CD8-positive, alpha-beta memory T cell (primary cell): Measurements from ENCODE around the gene TNIK. TPM values are rescaled to one million over a fixed set of nuclear protein-coding genes. Genes with fewer than 3 reads are reported as not detected.

Experiments used
- CTCF ChIA-PET: fragments of 350-600 bp; sonication (Branson Sonifier 250); formaldehyde crosslinking; loops from one replicate; lab custom pipeline; 2021; ENCODE audit warnings: antibody characterized with exemption; lab: Charles Lee
- POLR2A ChIA-PET: fragments of 350-600 bp; sonication (Branson Sonifier 250); formaldehyde crosslinking; loops from one replicate; lab custom pipeline; 2021; ENCODE audit warnings: antibody characterized with exemption; lab: Charles Lee
- DNase-seq, 5 donors: peaks; one replicate each; pipeline versions ENCODE4 v3.0.0 to v3.0.0-alpha.2; 2020 to 2022; ENCODE audit warnings: mixed read lengths in 1 of 5
- H3K27ac ChIP-seq: one replicate; pipeline ENCODE4 v1.7.0; 2013; ENCODE audit warnings: low read depth, mild to moderate bottlenecking, low read length, moderate library complexity
- H3K27me3 ChIP-seq: 2 replicates; pipeline ENCODE4 v1.7.0; 2013; ENCODE audit warnings: low read length, mild to moderate bottlenecking; ENCODE audit not compliant: insufficient read depth, poor library complexity, severe bottlenecking
- H3K36me3 ChIP-seq: 2 replicates; pipeline ENCODE4 v1.7.0; 2013; ENCODE audit warnings: mild to moderate bottlenecking, low read length, moderate library complexity; ENCODE audit not compliant: insufficient read depth
- H3K4me1 ChIP-seq: 2 replicates; pipeline ENCODE4 v1.7.0; 2013; ENCODE audit warnings: mild to moderate bottlenecking, low read length, moderate library complexity; ENCODE audit not compliant: insufficient read depth
- H3K4me3 ChIP-seq: 2 replicates; pipeline ENCODE4 v1.7.0; 2013; ENCODE audit warnings: mild to moderate bottlenecking, low read length
- H3K9me3 ChIP-seq: 2 replicates; pipeline ENCODE4 v1.7.0; 2013; ENCODE audit warnings: mild to moderate bottlenecking, low read length
- H3K27ac Mint-ChIP-seq, 8 donors: one replicate each; pipeline ENCODE4 v1.8.0; 2020 to 2021; ENCODE audit warnings: mixed read lengths in 8 of 8, mild to moderate bottlenecking in 6 of 8, inconsistent platforms in 3 of 8, moderate library complexity in 3 of 8
- H3K27me3 Mint-ChIP-seq, 2 donors: one replicate each; pipeline ENCODE4 v1.8.0; 2020 to 2021; ENCODE audit warnings: mixed read lengths in 2 of 2, mild to moderate bottlenecking in 1 of 2, moderate library complexity in 1 of 2
- H3K36me3 Mint-ChIP-seq, 3 donors: one replicate each; pipeline ENCODE4 v1.8.0; 2020 to 2021; ENCODE audit warnings: mixed read lengths in 3 of 3, inconsistent platforms in 1 of 3, mild to moderate bottlenecking in 1 of 3
- H3K4me1 Mint-ChIP-seq, 3 donors: one replicate each; pipeline ENCODE4 v1.8.0; 2020 to 2021; ENCODE audit warnings: mixed read lengths in 3 of 3, inconsistent platforms in 1 of 3, mild to moderate bottlenecking in 1 of 3
- H3K4me3 Mint-ChIP-seq, 7 donors: one replicate each; pipeline ENCODE4 v1.8.0; 2020 to 2021; ENCODE audit warnings: mixed read lengths in 7 of 7, mild to moderate bottlenecking in 6 of 7, moderate library complexity in 4 of 7, inconsistent platforms in 2 of 7
- H3K9me3 Mint-ChIP-seq, 5 donors: one replicate each; pipeline ENCODE4 v1.8.0; 2020 to 2022; ENCODE audit warnings: mixed read lengths in 5 of 5, mild to moderate bottlenecking in 3 of 5, moderate library complexity in 2 of 5, inconsistent platforms in 1 of 5
- polyA plus RNA-seq: library from polyadenylated mRNA; unstranded; fragments of 300-500 nt; fragmentation: Illumina TruSeq; gene quantifications from one replicate; pipeline ENCODE4 v1.2.3, GENCODE V29; 2021
- total RNA-seq, 2 experiments: library from RNA; stranded (reverse); gene quantifications; one replicate each; pipeline ENCODE4 v1.2.3, GENCODE V29; 2021

The TNIK gene
- total and polyA plus RNA-seq, 3 experiments from 2014 or later = 15.9 to 19.2 (median 17.7) TPM

DNA sequence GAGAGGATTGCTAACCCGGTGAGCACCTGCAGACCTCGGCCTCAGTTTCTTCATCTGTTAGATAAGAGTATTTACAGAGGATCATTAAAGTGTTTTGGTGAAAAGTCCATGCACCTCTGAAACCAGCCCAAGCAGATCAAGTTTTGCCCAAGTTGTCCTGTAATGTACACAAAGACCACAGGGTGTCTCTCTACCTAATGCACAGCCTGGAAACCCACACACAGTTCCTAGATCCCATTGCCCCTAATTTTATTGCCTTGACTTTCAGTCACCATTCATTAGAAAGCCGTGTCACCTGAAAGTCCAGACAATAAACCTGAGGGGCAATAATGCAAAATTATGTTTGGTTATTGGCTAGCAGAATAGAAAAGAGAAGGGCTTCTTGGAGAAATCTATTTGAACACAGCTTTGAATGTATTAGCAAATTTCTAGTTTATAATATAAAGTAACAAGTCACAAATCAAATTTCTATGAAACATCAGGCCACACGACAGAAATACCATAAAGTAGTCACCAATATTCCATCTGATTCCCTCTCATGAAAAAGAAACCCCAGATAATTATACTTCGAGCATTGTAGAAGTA, 272.4 kb downstream of the TNIK start:
- H3K9me3 Mint-ChIP-seq = no peaks in the 10 kb centered on the region
- H3K4me3 ChIP-seq = no peak overlapping the region
- peaks cover 12 to 37% (median 36%) of the 10 kb centered on the region in 3 donors for H3K4me1 Mint-ChIP-seq
- no peaks in the 10 kb centered on the region for H3K27me3 ChIP-seq
- H3K36me3 ChIP-seq = no peaks in the 10 kb centered on the region
- H3K4me1 ChIP-seq = no peaks in the 10 kb centered on the region
- peak overlapping the region in 2 of 8 donors; percentile 17 to 47 for H3K27ac Mint-ChIP-seq
- H3K27ac ChIP-seq = no peak overlapping the region
- H3K4me3 Mint-ChIP-seq = no peak overlapping the region
- peak in 1 of 5 donors; percentile 30 for DNase-seq
- H3K27me3 Mint-ChIP-seq = no peaks in the 10 kb centered on the region
- ChIA-PET POLR2A (no interaction called here), CTCF (interaction anchor here (0.9 to 4.2 kb wide), 6 partner anchors 125 to 378 kb away, joined by 3 to 28 read pairs (median 4); no protein-coding TSS in a partner anchor)
- no peaks in the 10 kb centered on the region for H3K9me3 ChIP-seq
- peaks cover 6 to 52% (median 27%) of the 10 kb centered on the region in 3 donors for H3K36me3 Mint-ChIP-seq

DNA sequence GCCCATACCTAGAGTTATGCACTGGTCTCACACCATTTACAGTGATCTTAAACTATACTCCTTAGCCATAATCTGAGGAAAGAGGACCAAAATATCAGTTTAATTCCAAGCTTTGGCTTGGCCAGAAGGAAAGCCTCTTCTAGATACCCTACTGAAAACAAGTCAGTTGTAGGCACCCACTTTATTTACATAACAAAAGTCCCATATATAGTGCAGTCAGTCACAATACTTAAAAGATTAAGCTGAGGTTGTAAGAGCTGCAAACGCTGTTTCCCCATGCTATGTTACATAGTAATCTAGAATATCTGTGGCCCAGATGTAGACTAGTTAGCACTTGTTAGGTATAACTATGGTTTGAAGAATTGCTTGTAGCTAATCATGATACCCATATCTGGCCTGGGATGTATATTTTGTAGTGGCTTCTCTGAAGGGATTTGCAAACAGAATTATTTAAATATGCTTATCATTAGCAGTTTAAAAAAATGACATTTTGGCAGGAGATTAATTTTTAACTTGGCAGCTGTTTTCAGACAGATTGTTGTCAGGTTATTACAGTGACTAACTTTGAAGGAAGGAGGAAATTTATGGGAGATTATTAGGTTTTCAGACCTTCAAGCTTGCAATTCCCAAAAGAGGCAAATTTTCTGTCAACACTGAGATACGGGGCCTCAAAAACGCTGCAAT, 273.2 kb downstream of the TNIK start:
- no peaks in the 10 kb centered on the region for H3K9me3 Mint-ChIP-seq
- Histone ChIP-seq H3K4me1 (no peaks in the 10 kb centered on the region), H3K36me3 (no peaks in the 10 kb centered on the region), H3K27me3 (no peaks in the 10 kb centered on the region), H3K27ac (no peak overlapping the region), H3K9me3 (no peaks in the 10 kb centered on the region), H3K4me3 (no peak overlapping the region)
- H3K4me1 Mint-ChIP-seq = peaks cover 13 to 44% (median 38%) of the 10 kb centered on the region in 3 donors
- H3K4me3 Mint-ChIP-seq = no peak overlapping the region
- no peak for DNase-seq
- CTCF ChIA-PET = interaction anchor here (1.0 to 4.2 kb wide), 4 partner anchors 125 to 379 kb away, joined by 3 to 28 read pairs (median 4); no protein-coding TSS in a partner anchor
- POLR2A ChIA-PET = interaction anchor here (0.6 kb wide), 1 partner anchor 379 kb away, joined by 3 read pairs; no protein-coding TSS in a partner anchor
- H3K27ac Mint-ChIP-seq = peak overlapping the region in 1 of 8 donors; percentile 12
- H3K27me3 Mint-ChIP-seq = no peaks in the 10 kb centered on the region
- peaks cover 6 to 52% (median 29%) of the 10 kb centered on the region in 3 donors for H3K36me3 Mint-ChIP-seq

DNA sequence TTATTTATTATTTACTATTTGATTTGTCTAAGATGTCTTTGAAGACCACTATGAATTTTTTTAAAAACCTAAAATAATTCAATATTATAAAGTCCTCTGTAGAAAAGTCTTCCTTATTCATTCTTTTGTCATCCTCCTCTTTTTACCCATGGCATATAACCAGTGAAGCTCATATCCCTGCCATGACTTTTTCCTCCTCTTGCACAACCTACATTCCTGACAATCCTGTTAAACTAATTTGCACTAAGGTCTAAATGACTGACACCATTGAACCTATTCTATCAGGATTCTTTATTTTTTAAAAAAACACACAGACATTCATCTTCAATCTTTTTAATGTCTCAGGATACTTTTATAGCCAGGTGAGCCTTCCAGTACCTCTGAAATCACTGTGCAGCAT, 273.8 kb downstream of the TNIK start:
- H3K4me1 ChIP-seq = no peaks in the 10 kb centered on the region
- H3K27me3 Mint-ChIP-seq = no peaks in the 10 kb centered on the region
- no peak overlapping the region for H3K27ac Mint-ChIP-seq
- no peak overlapping the region for H3K27ac ChIP-seq
- no peaks in the 10 kb centered on the region for H3K9me3 Mint-ChIP-seq
- no peak overlapping the region for H3K4me3 ChIP-seq
- no peaks in the 10 kb centered on the region for H3K9me3 ChIP-seq
- no peaks in the 10 kb centered on the region for H3K27me3 ChIP-seq
- peaks cover 8 to 52% (median 30%) of the 10 kb centered on the region in 3 donors for H3K36me3 Mint-ChIP-seq
- DNase-seq = no peak
- no peaks in the 10 kb centered on the region for H3K36me3 ChIP-seq
- no peak overlapping the region for H3K4me3 Mint-ChIP-seq
- H3K4me1 Mint-ChIP-seq = peaks cover 13 to 47% (median 38%) of the 10 kb centered on the region in 3 donors
- POLR2A ChIA-PET = no interaction called here
- CTCF ChIA-PET = interaction anchor here (0.9 to 4.2 kb wide), 4 partner anchors 126 to 380 kb away, joined by 3 to 28 read pairs (median 4); partner anchors contain the start of gene TNIK

DNA sequence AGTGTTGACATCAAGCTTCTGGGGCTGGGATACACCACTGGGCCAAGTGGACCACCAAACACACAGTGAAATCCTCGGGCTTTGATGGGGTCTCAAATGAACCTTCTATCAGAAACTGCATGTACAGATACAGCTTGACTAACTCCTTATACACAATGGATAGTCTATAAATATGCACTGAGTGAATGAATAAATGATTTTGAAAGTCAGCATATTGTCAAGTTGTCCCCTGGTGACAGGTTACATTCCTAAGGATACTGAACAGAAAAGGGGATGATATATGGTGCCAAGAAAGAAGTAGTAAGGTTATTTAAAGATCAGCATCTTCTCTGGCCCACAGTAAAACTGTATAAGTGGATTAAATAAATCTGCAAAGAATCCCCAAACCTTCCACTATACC, 274.2 kb downstream of the TNIK start:
- H3K4me1 Mint-ChIP-seq = peaks cover 13 to 52% (median 38%) of the 10 kb centered on the region in 3 donors
- H3K4me3 ChIP-seq = no peak overlapping the region
- no peaks in the 10 kb centered on the region for H3K4me1 ChIP-seq
- ChIA-PET POLR2A (no interaction called here), CTCF (interaction anchor here (0.9 kb wide), 1 partner anchor 275 kb away, joined by 3 read pairs; the partner anchor contains the start of gene TNIK)
- no peaks in the 10 kb centered on the region for H3K9me3 Mint-ChIP-seq
- H3K27ac ChIP-seq = no peak overlapping the region
- H3K9me3 ChIP-seq = no peaks in the 10 kb centered on the region
- no peaks in the 10 kb centered on the region for H3K27me3 Mint-ChIP-seq
- H3K4me3 Mint-ChIP-seq = no peak overlapping the region
- peaks cover 8 to 54% (median 32%) of the 10 kb centered on the region in 3 donors for H3K36me3 Mint-ChIP-seq
- peak overlapping the region in 4 of 8 donors; percentile 8 to 71 (median 34) for H3K27ac Mint-ChIP-seq
- no peaks in the 10 kb centered on the region for H3K27me3 ChIP-seq
- DNase-seq = no peak
- no peaks in the 10 kb centered on the region for H3K36me3 ChIP-seq

DNA sequence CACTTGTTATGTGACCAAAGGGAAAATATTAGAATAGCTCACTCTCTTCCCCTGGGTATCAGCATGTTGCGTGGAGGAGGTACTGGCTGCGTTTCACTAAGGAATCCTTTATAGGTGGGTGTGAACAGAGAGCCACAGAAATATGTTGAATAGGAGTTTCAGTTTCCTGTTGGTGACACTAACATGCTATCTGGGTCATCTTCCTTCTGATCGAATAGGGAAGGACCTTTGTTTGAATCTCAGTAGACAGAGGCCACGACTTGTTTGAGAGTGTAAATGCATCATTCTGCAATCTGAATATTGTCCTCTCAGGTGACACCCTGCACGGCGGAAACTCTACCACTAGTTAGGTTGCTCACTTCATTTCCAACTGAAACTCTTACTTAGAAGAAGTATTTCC, 275.8 kb downstream of the TNIK start:
- no peak for DNase-seq
- H3K27ac Mint-ChIP-seq = peak overlapping the region in 3 of 8 donors; percentile 8 to 66 (median 38)

DNA sequence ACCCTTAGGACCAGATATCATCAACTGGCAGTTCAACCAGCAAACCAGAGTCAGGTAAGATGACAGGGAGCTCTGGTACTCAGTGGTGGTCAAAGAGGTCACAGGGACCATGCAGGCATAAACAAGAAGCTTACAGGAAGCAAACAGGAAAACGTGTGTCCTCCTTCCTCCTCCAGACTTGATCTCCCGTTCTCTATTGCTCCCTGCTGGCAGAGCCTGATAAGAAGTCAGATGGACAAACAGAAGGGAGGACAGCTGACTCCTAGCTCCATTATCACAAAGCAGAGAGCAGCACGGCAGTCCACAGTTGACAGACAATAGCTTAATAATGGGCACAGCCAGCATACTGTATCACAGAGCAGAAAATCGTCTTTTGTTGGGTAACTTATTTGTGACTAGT, 277.2 kb downstream of the TNIK start:
- no peaks in the 10 kb centered on the region for H3K27me3 Mint-ChIP-seq
- H3K4me3 Mint-ChIP-seq = no peak overlapping the region
- CTCF ChIA-PET = interaction anchor here (1.4 kb wide), 2 partner anchors 24 to 383 kb away, joined by 3 to 5 read pairs; no protein-coding TSS in a partner anchor
- peak overlapping the region in 2 of 8 donors; percentile 18 to 43 for H3K27ac Mint-ChIP-seq
- no peak overlapping the region for H3K4me3 ChIP-seq
- no peak for DNase-seq
- no peaks in the 10 kb centered on the region for H3K9me3 Mint-ChIP-seq
- H3K4me1 Mint-ChIP-seq = peaks cover 17 to 52% (median 31%) of the 10 kb centered on the region in 3 donors
- H3K4me1 ChIP-seq = no peaks in the 10 kb centered on the region
- POLR2A ChIA-PET = no interaction called here
- no peaks in the 10 kb centered on the region for H3K9me3 ChIP-seq
- H3K36me3 ChIP-seq = no peaks in the 10 kb centered on the region
- no peaks in the 10 kb centered on the region for H3K27me3 ChIP-seq
- peaks cover 8 to 44% (median 32%) of the 10 kb centered on the region in 3 donors for H3K36me3 Mint-ChIP-seq
- peak overlapping the region; percentile 14 for H3K27ac ChIP-seq

More for the DNA sequence above, 275.8 kb downstream of the TNIK start:
- Mint-ChIP-seq H3K9me3 (no peaks in the 10 kb centered on the region), H3K4me1 (peaks cover 17 to 52% (median 32%) of the 10 kb centered on the region in 3 donors), H3K36me3 (peaks cover 8 to 48% (median 27%) of the 10 kb centered on the region in 3 donors), H3K4me3 (peak overlapping the region in 1 of 7 donors; percentile 13), H3K27me3 (no peaks in the 10 kb centered on the region)
- Histone ChIP-seq H3K4me1 (no peaks in the 10 kb centered on the region), H3K27me3 (no peaks in the 10 kb centered on the region), H3K27ac (no peak overlapping the region), H3K36me3 (no peaks in the 10 kb centered on the region), H3K9me3 (no peaks in the 10 kb centered on the region), H3K4me3 (no peak overlapping the region)
- ChIA-PET POLR2A (no interaction called here), CTCF (no interaction called here)

DNA sequence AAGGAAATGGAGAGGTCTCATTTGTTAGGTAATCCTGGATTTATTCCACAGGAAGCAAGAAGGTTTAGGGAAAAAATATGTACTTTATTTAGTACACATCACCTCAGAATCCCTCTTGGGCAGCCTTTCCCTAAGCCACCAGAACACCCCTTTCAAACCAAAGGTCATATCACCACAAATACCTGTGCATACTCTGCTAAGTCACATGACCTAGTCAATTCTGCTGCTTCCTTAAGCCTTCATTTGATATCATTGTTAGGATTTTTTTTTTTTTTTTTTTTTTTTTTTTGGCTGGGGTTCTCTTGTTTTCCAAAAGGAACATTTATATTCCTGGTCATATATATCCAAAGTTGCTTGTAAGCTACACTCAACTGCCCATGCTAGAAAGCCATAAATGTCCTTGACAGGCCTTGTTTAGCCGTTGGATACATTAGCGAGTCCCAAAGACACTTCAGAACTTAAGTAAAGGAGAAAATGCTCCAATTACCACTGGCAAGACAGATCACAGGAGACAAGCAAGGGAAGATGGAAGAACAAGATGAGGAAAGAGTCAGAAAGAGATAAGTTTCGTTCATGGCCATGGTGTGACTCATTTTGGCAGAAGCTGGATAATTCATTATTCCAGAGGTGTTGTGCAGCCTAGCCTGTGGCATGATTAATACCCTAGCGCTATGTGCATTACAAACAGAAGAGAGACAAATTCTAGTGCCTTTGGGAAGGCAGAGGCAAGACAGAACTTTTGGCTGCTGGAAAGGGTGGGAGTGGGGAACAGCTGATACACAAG, 278.1 kb downstream of the TNIK start:
- no peak overlapping the region for H3K4me3 Mint-ChIP-seq
- no peak for DNase-seq
- Histone ChIP-seq H3K27ac (no peak overlapping the region), H3K9me3 (no peaks in the 10 kb centered on the region), H3K27me3 (no peaks in the 10 kb centered on the region), H3K4me3 (no peak overlapping the region), H3K4me1 (no peaks in the 10 kb centered on the region), H3K36me3 (no peaks in the 10 kb centered on the region)
- peaks cover 8 to 47% (median 33%) of the 10 kb centered on the region in 3 donors for H3K36me3 Mint-ChIP-seq
- H3K9me3 Mint-ChIP-seq = no peaks in the 10 kb centered on the region
- no peaks in the 10 kb centered on the region for H3K27me3 Mint-ChIP-seq
- H3K27ac Mint-ChIP-seq = peak overlapping the region in 2 of 8 donors; percentile 42 to 74
- CTCF ChIA-PET = interaction anchor here (0.7 to 1.5 kb wide), 4 partner anchors 20 to 384 kb away, joined by 3 to 5 read pairs (median 3); no protein-coding TSS in a partner anchor
- H3K4me1 Mint-ChIP-seq = peaks cover 15 to 57% (median 27%) of the 10 kb centered on the region in 3 donors
- POLR2A ChIA-PET = no interaction called here
